ENCODE results near the gene NRDE2.

NRDE2 gene

DNA sequence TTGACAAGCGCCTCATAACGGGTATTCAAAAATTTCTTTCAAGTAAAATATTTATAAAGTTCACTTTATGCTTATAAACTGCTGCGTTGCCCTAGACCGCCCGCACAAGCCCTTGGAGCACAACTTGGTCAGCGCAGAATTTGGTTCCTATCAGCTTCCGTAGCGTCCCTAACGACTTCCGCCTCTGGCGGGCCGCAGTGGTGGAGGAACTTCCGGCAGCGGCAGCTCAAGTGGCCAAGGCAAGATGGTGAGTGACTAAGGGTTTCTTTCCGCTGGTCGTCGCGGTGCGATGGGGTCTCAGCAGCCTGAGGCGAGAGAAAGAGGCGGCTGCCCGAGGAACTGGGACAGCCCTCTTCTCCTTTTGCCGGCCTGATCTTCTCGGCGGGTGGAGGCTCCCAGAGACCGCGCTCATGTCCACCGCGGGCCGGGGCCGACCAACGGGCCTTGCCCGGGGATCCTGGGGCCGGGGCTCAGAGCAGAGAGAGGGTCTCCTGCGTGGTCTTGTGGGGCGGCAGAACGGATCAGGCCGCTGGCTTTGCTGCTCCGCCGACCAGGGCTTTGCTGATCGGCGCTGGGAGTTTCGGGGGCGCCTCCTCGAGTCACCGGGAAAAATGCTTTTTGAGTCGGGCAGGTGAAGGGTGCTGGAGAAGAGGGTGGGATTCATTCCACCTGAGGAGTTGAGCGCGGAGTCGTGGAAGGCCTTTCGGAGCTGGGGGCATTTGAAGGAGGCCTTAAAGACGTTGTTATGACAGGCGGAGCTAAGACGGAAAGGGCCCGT lies 75.2 kb downstream of the NRDE2 start, which contains the start of gene PSMC1:
PSMC1 (plus strand) TSS at position 200 of the 778 bp plus-strand sequence; CDS start at position 245, 45 bp downstream.
- Histone ChIP-seq H3K27me3 (ENCODE audit: low read length) (no peaks in the 10 kb centered on the region), H3K4me3 (ENCODE audit: insufficient read depth, low read length, poor library complexity, severe bottlenecking) (peak within 1 kb of the TSS; percentile 99), H2AFZ (ENCODE audit: low read depth, low read length, severe bottlenecking) (peak within 1 kb of the TSS; percentile 95), H3K9me3 (ENCODE audit: insufficient read depth, low read length) (no peaks in the 10 kb centered on the region), H3K27ac (ENCODE audit: low read depth, low read length) (peak within 1 kb of the TSS; percentile 56), H3K4me2 (ENCODE audit: low read depth, low read length, poor library complexity, severe bottlenecking) (peak within 1 kb of the TSS; percentile 92), H3K36me3 (ENCODE audit: low read length) (peaks cover 13% of the 10 kb centered on the region; the same call in 1 of the 2 replicates), H3F3A (ENCODE audit: insufficient read depth) (no peaks in the 10 kb centered on the region; the same call in 1 of the 2 replicates), H3K9ac (ENCODE audit: low read length) (peak within 1 kb of the TSS; percentile 99), H4K20me1 (ENCODE audit: low read depth, low read length) (no peaks in the 10 kb centered on the region), H3K79me2 (ENCODE audit: insufficient read depth, low read length) (peaks cover 35% of the 10 kb centered on the region), H3K9me2 (replicated peaks; ENCODE audit: insufficient read depth, low read length) (no peaks in the 10 kb centered on the region)
- TF ChIP-seq EZH2phosphoT487 (conservative IDR thresholded peaks at IDR 0.05; ENCODE audit: low read length): no peak
- TF ChIP-seq, protein P1, sequence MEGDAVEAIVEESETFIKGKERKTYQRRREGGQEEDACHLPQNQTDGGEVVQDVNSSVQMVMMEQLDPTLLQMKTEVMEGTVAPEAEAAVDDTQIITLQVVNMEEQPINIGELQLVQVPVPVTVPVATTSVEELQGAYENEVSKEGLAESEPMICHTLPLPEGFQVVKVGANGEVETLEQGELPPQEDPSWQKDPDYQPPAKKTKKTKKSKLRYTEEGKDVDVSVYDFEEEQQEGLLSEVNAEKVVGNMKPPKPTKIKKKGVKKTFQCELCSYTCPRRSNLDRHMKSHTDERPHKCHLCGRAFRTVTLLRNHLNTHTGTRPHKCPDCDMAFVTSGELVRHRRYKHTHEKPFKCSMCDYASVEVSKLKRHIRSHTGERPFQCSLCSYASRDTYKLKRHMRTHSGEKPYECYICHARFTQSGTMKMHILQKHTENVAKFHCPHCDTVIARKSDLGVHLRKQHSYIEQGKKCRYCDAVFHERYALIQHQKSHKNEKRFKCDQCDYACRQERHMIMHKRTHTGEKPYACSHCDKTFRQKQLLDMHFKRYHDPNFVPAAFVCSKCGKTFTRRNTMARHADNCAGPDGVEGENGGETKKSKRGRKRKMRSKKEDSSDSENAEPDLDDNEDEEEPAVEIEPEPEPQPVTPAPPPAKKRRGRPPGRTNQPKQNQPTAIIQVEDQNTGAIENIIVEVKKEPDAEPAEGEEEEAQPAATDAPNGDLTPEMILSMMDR (IDR thresholded peaks at IDR 0.05; ENCODE audit: insufficient read depth, low read length, poor library complexity, severe bottlenecking): no peak

DNA sequence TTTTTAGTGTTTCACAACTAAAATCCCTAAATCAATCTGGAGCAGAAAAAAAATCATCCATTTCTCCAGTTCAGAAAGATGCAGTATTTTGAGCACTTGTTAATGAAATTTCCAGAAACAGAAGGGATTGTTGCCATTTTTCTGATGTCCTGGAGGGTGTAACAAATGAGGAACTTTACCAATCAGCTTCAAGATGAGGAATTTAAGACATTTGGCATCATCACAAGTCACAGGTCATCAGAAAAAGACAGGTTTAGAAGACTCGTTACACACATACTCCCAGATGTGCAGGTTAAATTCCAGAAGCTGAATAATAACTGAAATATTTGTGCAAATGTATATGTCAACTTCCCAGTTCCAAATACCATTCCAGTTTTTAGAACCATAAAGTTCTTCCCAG lies 75.9 kb downstream of the NRDE2 start:
- no peaks in the 10 kb centered on the region for H3K9me3 ChIP-seq (ENCODE audit: insufficient read depth, low read length)
- H3K79me2 ChIP-seq (ENCODE audit: insufficient read depth, low read length): peaks cover 35% of the 10 kb centered on the region
- TF ChIP-seq, protein P1 (IDR thresholded peaks at IDR 0.05; ENCODE audit: insufficient read depth, low read length, poor library complexity, severe bottlenecking): no peak
- TF ChIP-seq EZH2phosphoT487 (conservative IDR thresholded peaks at IDR 0.05; ENCODE audit: low read length): no peak
- no peaks in the 10 kb centered on the region for H3K9me2 ChIP-seq (replicated peaks; ENCODE audit: insufficient read depth, low read length)
- peak overlapping the region; percentile 95 for H2AFZ ChIP-seq (ENCODE audit: low read depth, low read length, severe bottlenecking)
- peak overlapping the region; percentile 56; the same call in 1 of the 2 replicates for H3K27ac ChIP-seq (ENCODE audit: low read depth, low read length)
- H4K20me1 ChIP-seq (ENCODE audit: low read depth, low read length): no peaks in the 10 kb centered on the region
- peak overlapping the region; percentile 99 for H3K9ac ChIP-seq (ENCODE audit: low read length)
- H3K4me3 ChIP-seq (ENCODE audit: insufficient read depth, low read length, poor library complexity, severe bottlenecking): peak overlapping the region; percentile 99
- H3F3A ChIP-seq (ENCODE audit: insufficient read depth): no peaks in the 10 kb centered on the region
- peaks cover 9% of the 10 kb centered on the region; the same call in 1 of the 2 replicates for H3K36me3 ChIP-seq (ENCODE audit: low read length)
- H3K27me3 ChIP-seq (ENCODE audit: low read length): no peaks in the 10 kb centered on the region
- H3K4me2 ChIP-seq (ENCODE audit: low read depth, low read length, poor library complexity, severe bottlenecking): peak overlapping the region; percentile 92

DNA sequence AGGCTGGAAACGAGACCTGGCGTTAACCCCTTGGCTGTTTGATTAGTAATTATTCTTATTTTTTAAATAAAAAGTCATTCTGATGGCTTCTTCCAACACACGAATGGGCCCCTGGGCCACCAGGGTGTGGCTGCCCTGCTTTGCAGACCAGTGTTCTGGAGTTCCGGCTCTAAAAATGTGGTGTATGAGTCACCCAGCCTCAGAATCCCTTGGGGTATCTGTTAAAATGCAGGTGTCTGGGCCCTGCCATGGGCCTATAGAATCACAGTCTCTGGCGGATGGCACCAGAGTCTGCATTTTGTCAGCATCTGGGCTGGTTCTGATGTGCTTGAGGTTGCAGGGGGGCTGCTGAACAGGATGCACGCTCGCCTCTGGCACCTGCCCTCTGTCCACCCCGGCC lies 77.9 kb downstream of the NRDE2 start:
- Histone ChIP-seq H3K36me3 (ENCODE audit: low read length) (no peaks in the 10 kb centered on the region), H3K79me2 (ENCODE audit: insufficient read depth, low read length) (peaks cover 31% of the 10 kb centered on the region), H3K27me3 (ENCODE audit: low read length) (no peaks in the 10 kb centered on the region), H2AFZ (ENCODE audit: low read depth, low read length, severe bottlenecking) (peak overlapping the region; percentile 60), H3K4me2 (ENCODE audit: low read depth, low read length, poor library complexity, severe bottlenecking) (peak overlapping the region; percentile 35), H3K4me3 (ENCODE audit: insufficient read depth, low read length, poor library complexity, severe bottlenecking) (no peak overlapping the region), H3K9me3 (ENCODE audit: insufficient read depth, low read length) (no peaks in the 10 kb centered on the region), H3K9me2 (replicated peaks; ENCODE audit: insufficient read depth, low read length) (no peaks in the 10 kb centered on the region), H3F3A (ENCODE audit: insufficient read depth) (no peaks in the 10 kb centered on the region), H4K20me1 (ENCODE audit: low read depth, low read length) (no peaks in the 10 kb centered on the region), H3K27ac (ENCODE audit: low read depth, low read length) (peak overlapping the region; percentile 24; the same call in 1 of the 2 replicates), H3K9ac (ENCODE audit: low read length) (peak overlapping the region; percentile 7; the same call in 1 of the 2 replicates)
- no peak for TF ChIP-seq EZH2phosphoT487 (conservative IDR thresholded peaks at IDR 0.05; ENCODE audit: low read length)
- TF ChIP-seq, protein P1 (IDR thresholded peaks at IDR 0.05; ENCODE audit: insufficient read depth, low read length, poor library complexity, severe bottlenecking): no peak
